Lung (tissue), 12 donors: ENCODE results near the gene MAML3. TPM values are rescaled to one million over a fixed set of nuclear protein-coding genes. Genes with fewer than 3 reads are reported as not detected.
A peak's percentile ranks its signal among the peaks of the same experiment; 100 is the strongest.

Source experiments
- ATAC-seq: fragments of 200-7000 bp; cut with Tn5 transposase; one replicate; pipeline ENCODE4 v1.9.1; 2020; ENCODE audit warnings: moderate number of reproducible peaks; ENCODE audit not compliant: insufficient read depth, low FRiP score
- DNase-seq, 3 donors: peaks; one replicate each; pipeline ENCODE4 v3.0.0-alpha.2; 2013 to 2017
- H3K27ac ChIP-seq, 2 donors: one replicate each; pipeline ENCODE4 v1.5.1; 2013; ENCODE audit warnings: mild to moderate bottlenecking in 2 of 2, moderate library complexity in 2 of 2, control low read depth in 1 of 2, inconsistent platforms in 1 of 2, low read depth in 1 of 2, low read length in 1 of 2
- H3K27me3 ChIP-seq, 3 donors: one replicate each; pipeline ENCODE4 v1.5.1; 2013; ENCODE audit warnings: low read length in 2 of 3; ENCODE audit not compliant: control insufficient read depth in 3 of 3, insufficient read depth in 3 of 3
- H3K36me3 ChIP-seq, 4 donors: one replicate each; pipeline ENCODE4 v1.5.1; 2013; ENCODE audit warnings: low read length in 4 of 4, mild to moderate bottlenecking in 1 of 4, moderate library complexity in 1 of 4; ENCODE audit not compliant: control insufficient read depth in 4 of 4, insufficient read depth in 4 of 4
- H3K4me1 ChIP-seq, 5 donors: one replicate each; pipeline ENCODE4 v1.5.1; 2013; ENCODE audit warnings: low read length in 5 of 5, mild to moderate bottlenecking in 2 of 5, moderate library complexity in 1 of 5; ENCODE audit not compliant: control insufficient read depth in 5 of 5, insufficient read depth in 5 of 5
- H3K4me3 ChIP-seq: one replicate; pipeline ENCODE4 v1.5.1; 2013; ENCODE audit warnings: mild to moderate bottlenecking, control low read depth, moderate library complexity
- H3K9ac ChIP-seq, 2 donors: one replicate each; pipeline ENCODE4 v1.5.1; 2013; ENCODE audit warnings: low read length in 2 of 2, control low read depth in 1 of 2; ENCODE audit not compliant: insufficient read depth in 1 of 2
- H3K9me3 ChIP-seq, 4 donors: one replicate each; pipeline ENCODE4 v1.5.1; 2013; ENCODE audit warnings: low read length in 3 of 4, mild to moderate bottlenecking in 1 of 4, moderate library complexity in 1 of 4; ENCODE audit not compliant: control insufficient read depth in 4 of 4, insufficient read depth in 3 of 4
- CTCF ChIP-seq: IDR thresholded peaks from 2 replicates; pipeline ENCODE4 v1.5.1; 2012; ENCODE audit warnings: mild to moderate bottlenecking; ENCODE audit errors: control extremely low read depth, extremely low read depth
- WGBS, 2 donors: extraction: QIAGEN DNeasy Blood & Tissue Kit; methylation state at CpG; one replicate each; pipeline ENCODE4 v1.1.7; 2013; 5-methylcytosine and 5-hydroxymethylcytosine counted together
- polyA plus RNA-seq, 2 donors: library from polyadenylated mRNA; stranded (reverse); fragments of 200-250 nt; gene quantifications; one replicate each; pipeline ENCODE4 v1.2.1, GENCODE V29; 2013
- total RNA-seq, 2 donors: library from RNA; depleted of rRNA in 1 of 2; stranded (reverse); fragments of >200 nt in 1 of 2; gene quantifications; one replicate each; pipeline ENCODE4 v1.2.1, GENCODE V29; 2014 to 2021
- donor health status: control.
- donor health status: control.
- donor health status: Bipolar disorder and iron deficiency.
- donor health status: healthy.
- donor health status: DM: yes; HTN: yes; CAD: no.

MAML3 gene
- total and polyA plus RNA-seq, 4 donors, result 3.0 to 16.4 (median 8.5) TPM

GRCh38 chr4:140003876-140004548 is 150.0 kb downstream of the MAML3 start:
- DNase-seq (peak; percentile 19 to 63 (median 37)), ATAC-seq (no peak)
- Histone ChIP-seq H3K9me3 (no peaks in the 10 kb centered on the region), H3K27me3 (no peaks in the 10 kb centered on the region), H3K36me3 (no peaks in the 10 kb centered on the region), H3K4me1 (peaks cover 0 to 11% (median 7%) of the 10 kb centered on the region in 5 donors), H3K4me3 (no peak overlapping the region), H3K9ac (peak overlapping the region; percentile 65 to 79), H3K27ac (no peak overlapping the region)
- no peak for TF ChIP-seq CTCF
- WGBS, 2 donors, result 59 to 74% methylated on average over 6 of the region's 6 CpGs

- no peaks in the 10 kb centered on the region for H3K27me3 ChIP-seq
- no peak for TF ChIP-seq CTCF
- 78 to 84% methylated on average over 1 of the region's 1 CpG for WGBS, 2 donors
- no peak overlapping the region for H3K27ac ChIP-seq
- H3K4me3 ChIP-seq, result no peak overlapping the region
- H3K9me3 ChIP-seq, result no peaks in the 10 kb centered on the region
- DNase-seq, result no peak
- peaks cover 0 to 8% (median 4%) of the 10 kb centered on the region in 5 donors for H3K4me1 ChIP-seq
- H3K36me3 ChIP-seq, result no peaks in the 10 kb centered on the region
- H3K9ac ChIP-seq, result no peak overlapping the region
- no peak for ATAC-seq
Measured at GRCh38 chr4:140000232-140000631, 153.8 kb downstream of the MAML3 start.

GRCh38 chr4:139988863-139989765 is 164.9 kb downstream of the MAML3 start:
- Histone ChIP-seq H3K27me3 (no peaks in the 10 kb centered on the region), H3K9ac (no peak overlapping the region), H3K27ac (peak overlapping the region in 1 of 2 donors; percentile 75), H3K36me3 (no peaks in the 10 kb centered on the region), H3K4me3 (no peak overlapping the region), H3K4me1 (peaks cover 5 to 29% (median 19%) of the 10 kb centered on the region in 5 donors), H3K9me3 (no peaks in the 10 kb centered on the region)
- WGBS, 2 donors, result 77 to 87% methylated on average over 17 of the region's 17 CpGs
- no peak for TF ChIP-seq CTCF
- no peak for DNase-seq
- ATAC-seq, result peak; percentile 96
